Measurements from ENCODE around the gene BICD2.
"Not testable (repeated sequence)": the region's sequence is repeated elsewhere in the genome, so short reads cannot be mapped to it uniquely, and the experiment has no call there.

BICD2 gene

GRCh38 chr9:92764381-92764987, at the start of gene BICD2:
BICD2 (minus strand) TSS chr9:92764833; CDS start chr9:92764744, 89 bp downstream.
- DNase-seq = no peak

- not testable (repeated sequence) for DNase-seq
Measured at GRCh38 chr9:92809629-92810326, 45.1 kb upstream of the BICD2 start.

- DNase-seq = peak; percentile 63
Measured at GRCh38 chr9:92808726-92809451, 44.3 kb upstream of the BICD2 start.

- no peak for DNase-seq
Measured at GRCh38 chr9:92807757-92808725, 43.4 kb upstream of the BICD2 start.

GRCh38 chr9:92807031-92807756, 42.6 kb upstream of the BICD2 start:
- no peak for DNase-seq

GRCh38 chr9:92804727-92805126, 40.1 kb upstream of the BICD2 start:
- DNase-seq = peak; percentile 18

- DNase-seq = no peak
Measured at GRCh38 chr9:92798358-92798757, 33.7 kb upstream of the BICD2 start.

GRCh38 chr9:92796337-92796804, 31.7 kb upstream of the BICD2 start:
- DNase-seq = not testable (repeated sequence)

GRCh38 chr9:92795598-92796336, 31.1 kb upstream of the BICD2 start:
- DNase-seq = no peak

GRCh38 chr9:92795000-92795399, 30.4 kb upstream of the BICD2 start:
- no peak for DNase-seq

GRCh38 chr9:92794426-92794825, 29.8 kb upstream of the BICD2 start:
- no peak for DNase-seq

- peak; percentile 66 for DNase-seq
Measured at GRCh38 chr9:92790542-92791527, 26.2 kb upstream of the BICD2 start.

- no peak for DNase-seq
Measured at GRCh38 chr9:92786298-92786697, 21.7 kb upstream of the BICD2 start.

- no peak for DNase-seq
Measured at GRCh38 chr9:92781899-92782298, 17.3 kb upstream of the BICD2 start.

- no peak for DNase-seq
Measured at GRCh38 chr9:92780206-92780605, 15.6 kb upstream of the BICD2 start.

- no peak for DNase-seq
Measured at GRCh38 chr9:92775466-92775865, 10.8 kb upstream of the BICD2 start.

GRCh38 chr9:92774274-92774673, 9.6 kb upstream of the BICD2 start:
- DNase-seq = peak; percentile 93

GRCh38 chr9:92773810-92774209, 9.2 kb upstream of the BICD2 start:
- no peak for DNase-seq

- no peak for DNase-seq
Measured at GRCh38 chr9:92771309-92771708, 6.7 kb upstream of the BICD2 start.
